Astrocyte (in vitro differentiated cells and primary cell): ENCODE results near the gene ZW10. TPM values are rescaled to one million over a fixed set of nuclear protein-coding genes. Genes with fewer than 3 reads are reported as not detected.

Experiments used
- DNase-seq: peaks from one replicate; pipeline ENCODE4 v3.0.0-alpha.2; 2010; ENCODE audit warnings: low read depth
- FAIRE-seq: peaks from 2 replicates; lab custom pipeline; 2011; peaks lifted over from hg19 to GRCh38; lab: Jason Lieb, UNC
- H2AFZ ChIP-seq: 2 replicates; pipeline ENCODE4 v1.6.0; 2012; ENCODE audit warnings: low read depth, low read length, inconsistent platforms
- H3K27ac ChIP-seq: 2 replicates; pipeline ENCODE4 v1.5.1; 2011; ENCODE audit warnings: low read depth, low read length, inconsistent platforms
- H3K27me3 ChIP-seq: 2 replicates; pipeline ENCODE4 v1.6.0; 2011; ENCODE audit warnings: low read length, inconsistent platforms; ENCODE audit not compliant: insufficient read depth
- H3K36me3 ChIP-seq: 2 replicates; pipeline ENCODE4 v1.5.1; 2011; ENCODE audit warnings: low read length, inconsistent platforms; ENCODE audit not compliant: insufficient read depth
- H3K4me1 ChIP-seq: 2 replicates; pipeline ENCODE4 v1.5.1; 2011; ENCODE audit warnings: low read length, inconsistent platforms; ENCODE audit not compliant: insufficient read depth
- H3K4me2 ChIP-seq: 2 replicates; pipeline ENCODE4 v1.6.0; 2012; ENCODE audit warnings: low read length, inconsistent platforms
- H3K4me3 ChIP-seq: 2 replicates; pipeline ENCODE4 v1.5.1; 2011; ENCODE audit warnings: low read depth, mild to moderate bottlenecking, low read length, inconsistent platforms; ENCODE audit not compliant: insufficient read depth
- H3K79me2 ChIP-seq: 2 replicates; pipeline ENCODE4 v1.6.0; 2012; ENCODE audit warnings: mild to moderate bottlenecking, low read length, inconsistent platforms; ENCODE audit not compliant: insufficient read depth
- H3K9ac ChIP-seq: 2 replicates; pipeline ENCODE4 v1.6.0; 2012; ENCODE audit warnings: mild to moderate bottlenecking, low read length, inconsistent platforms
- H3K9me3 ChIP-seq: 2 replicates; pipeline ENCODE4 v1.5.1; 2012; ENCODE audit warnings: low read depth, mild to moderate bottlenecking, low read length, inconsistent platforms; ENCODE audit not compliant: insufficient read depth
- H4K20me1 ChIP-seq: 2 replicates; pipeline ENCODE4 v1.6.0; 2012; ENCODE audit warnings: low read length, inconsistent platforms; ENCODE audit not compliant: insufficient read depth
- H3K27ac Mint-ChIP-seq: one replicate; pipeline ENCODE4 v1.8.0; 2021; ENCODE audit warnings: mild to moderate bottlenecking, mixed read lengths; ENCODE audit not compliant: unreplicated experiment
- H3K27me3 Mint-ChIP-seq: one replicate; pipeline ENCODE4 v1.8.0; 2021; ENCODE audit warnings: low read depth, mixed read lengths; ENCODE audit not compliant: unreplicated experiment
- H3K36me3 Mint-ChIP-seq: one replicate; pipeline ENCODE4 v1.8.0; 2021; ENCODE audit warnings: low read depth, mixed read lengths; ENCODE audit not compliant: unreplicated experiment
- H3K4me1 Mint-ChIP-seq: one replicate; pipeline ENCODE4 v1.8.0; 2021; ENCODE audit warnings: low read depth, mixed read lengths; ENCODE audit not compliant: unreplicated experiment
- H3K4me3 Mint-ChIP-seq: one replicate; pipeline ENCODE4 v1.8.0; 2021; ENCODE audit warnings: mild to moderate bottlenecking, moderate library complexity, mixed read lengths; ENCODE audit not compliant: unreplicated experiment
- H3K9me3 Mint-ChIP-seq: one replicate; pipeline ENCODE4 v1.8.0; 2021; ENCODE audit warnings: mild to moderate bottlenecking, mixed read lengths; ENCODE audit not compliant: unreplicated experiment
- EZH2 ChIP-seq: IDR thresholded peaks from 2 replicates; pipeline ENCODE4 v1.6.1; 2012; ENCODE audit warnings: mild to moderate bottlenecking, low read length, inconsistent platforms; ENCODE audit not compliant: insufficient read depth
- total RNA-seq: library from RNA; stranded (reverse); gene quantifications from 2 replicates; pipeline ENCODE4 v1.2.1, GENCODE V29; 2021
- TF ChIP-seq, protein P1 (sequence below): IDR thresholded peaks from 2 replicates; pipeline ENCODE4 v1.5.1; 2011; ENCODE audit warnings: low read depth, mild to moderate bottlenecking, inconsistent platforms, low read length, moderate library complexity; ENCODE audit not compliant: insufficient read depth

Gene ZW10
- total RNA-seq, 1 donor from 2014 or later = 17.9 TPM

DNA sequence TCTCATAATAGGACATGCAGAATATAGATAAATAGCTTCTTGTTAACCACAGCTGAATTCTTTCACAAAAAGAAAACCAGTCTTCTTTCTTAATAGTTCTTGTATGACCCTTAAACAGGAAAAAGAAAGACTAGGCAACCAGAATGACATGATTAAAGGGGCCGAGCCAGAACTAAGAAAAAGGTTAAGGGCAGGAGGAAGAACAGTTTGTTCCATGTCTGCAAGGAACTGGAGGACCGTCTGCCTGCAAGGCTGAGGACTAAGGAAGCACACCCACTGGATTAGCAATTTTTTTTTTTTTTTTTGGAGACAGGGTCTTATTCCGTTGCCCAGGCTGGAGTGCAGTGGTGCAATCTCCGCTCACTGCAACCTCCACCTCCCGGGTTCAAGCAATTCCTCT is 41.4 kb downstream of the ZW10 start:
- no peaks in the 10 kb centered on the region for H3K9me3 Mint-ChIP-seq
- no peaks in the 10 kb centered on the region for H3K27me3 Mint-ChIP-seq
- Histone ChIP-seq H3K4me1 (peaks cover 13% of the 10 kb centered on the region), H2AFZ (no peak overlapping the region), H3K4me2 (no peak overlapping the region), H3K9ac (no peak overlapping the region), H3K4me3 (no peak overlapping the region), H4K20me1 (no peaks in the 10 kb centered on the region), H3K27me3 (no peaks in the 10 kb centered on the region), H3K27ac (no peak overlapping the region), H3K36me3 (peaks cover 25% of the 10 kb centered on the region), H3K79me2 (no peaks in the 10 kb centered on the region), H3K9me3 (no peaks in the 10 kb centered on the region)
- H3K4me1 Mint-ChIP-seq = peaks cover 8% of the 10 kb centered on the region
- no peaks in the 10 kb centered on the region for H3K36me3 Mint-ChIP-seq
- H3K4me3 Mint-ChIP-seq = no peak overlapping the region
- no peak for TF ChIP-seq EZH2
- TF ChIP-seq, protein P1, sequence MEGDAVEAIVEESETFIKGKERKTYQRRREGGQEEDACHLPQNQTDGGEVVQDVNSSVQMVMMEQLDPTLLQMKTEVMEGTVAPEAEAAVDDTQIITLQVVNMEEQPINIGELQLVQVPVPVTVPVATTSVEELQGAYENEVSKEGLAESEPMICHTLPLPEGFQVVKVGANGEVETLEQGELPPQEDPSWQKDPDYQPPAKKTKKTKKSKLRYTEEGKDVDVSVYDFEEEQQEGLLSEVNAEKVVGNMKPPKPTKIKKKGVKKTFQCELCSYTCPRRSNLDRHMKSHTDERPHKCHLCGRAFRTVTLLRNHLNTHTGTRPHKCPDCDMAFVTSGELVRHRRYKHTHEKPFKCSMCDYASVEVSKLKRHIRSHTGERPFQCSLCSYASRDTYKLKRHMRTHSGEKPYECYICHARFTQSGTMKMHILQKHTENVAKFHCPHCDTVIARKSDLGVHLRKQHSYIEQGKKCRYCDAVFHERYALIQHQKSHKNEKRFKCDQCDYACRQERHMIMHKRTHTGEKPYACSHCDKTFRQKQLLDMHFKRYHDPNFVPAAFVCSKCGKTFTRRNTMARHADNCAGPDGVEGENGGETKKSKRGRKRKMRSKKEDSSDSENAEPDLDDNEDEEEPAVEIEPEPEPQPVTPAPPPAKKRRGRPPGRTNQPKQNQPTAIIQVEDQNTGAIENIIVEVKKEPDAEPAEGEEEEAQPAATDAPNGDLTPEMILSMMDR = no peak
- DNase-seq (peak; percentile 13), FAIRE-seq (no peak)
- H3K27ac Mint-ChIP-seq = no peak overlapping the region

DNA sequence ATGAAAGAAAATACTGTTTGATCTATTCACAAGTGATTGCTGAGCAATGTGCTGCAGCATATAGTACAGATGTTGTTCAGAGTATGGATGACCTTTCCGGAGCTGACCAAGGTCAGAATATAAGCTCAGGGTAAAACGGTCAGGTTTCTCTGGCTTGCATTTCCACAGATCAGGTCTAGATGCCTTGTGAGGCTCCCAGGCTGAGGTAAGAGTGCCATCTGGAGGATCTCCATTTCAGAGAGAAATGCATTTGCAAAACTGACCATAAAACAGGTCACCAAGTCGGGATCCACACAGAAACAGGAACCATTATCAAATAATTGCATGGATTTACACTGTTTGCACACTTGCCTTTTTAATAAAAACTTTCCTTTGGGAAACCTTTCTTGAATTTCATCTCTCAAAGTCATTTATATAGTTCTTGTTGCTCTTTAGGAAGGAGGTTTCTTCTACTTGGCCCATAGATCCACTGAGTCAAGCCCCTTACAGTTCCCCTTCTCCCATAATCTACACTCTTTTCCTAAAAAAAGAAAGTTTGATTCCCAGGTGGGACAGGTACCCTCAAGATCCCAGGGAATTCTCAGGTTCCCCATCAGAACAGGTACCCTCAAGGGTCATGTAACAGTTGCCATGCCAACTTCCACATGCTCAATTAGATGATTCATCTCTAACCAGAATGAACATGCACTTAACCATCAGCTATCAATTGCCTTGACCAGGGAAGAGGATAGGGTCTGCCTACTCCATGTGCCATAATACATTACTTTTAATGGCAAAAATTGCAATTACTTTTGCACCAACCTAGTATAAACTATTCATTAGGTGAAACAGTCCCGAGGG is 42.4 kb downstream of the ZW10 start:
- FAIRE-seq = peak; percentile 84
- Histone ChIP-seq H3K4me2 (no peak overlapping the region), H3K9me3 (no peaks in the 10 kb centered on the region), H3K79me2 (no peaks in the 10 kb centered on the region), H3K9ac (no peak overlapping the region), H2AFZ (no peak overlapping the region), H3K27me3 (no peaks in the 10 kb centered on the region), H3K27ac (no peak overlapping the region), H3K36me3 (peaks cover 17% of the 10 kb centered on the region), H4K20me1 (no peaks in the 10 kb centered on the region), H3K4me3 (no peak overlapping the region), H3K4me1 (peaks cover 13% of the 10 kb centered on the region)
- Mint-ChIP-seq H3K27ac (no peak overlapping the region), H3K9me3 (no peaks in the 10 kb centered on the region), H3K27me3 (no peaks in the 10 kb centered on the region), H3K4me3 (no peak overlapping the region), H3K4me1 (peaks cover 8% of the 10 kb centered on the region), H3K36me3 (no peaks in the 10 kb centered on the region)
- TF ChIP-seq, protein P1 = peak; percentile 71
- no peak for TF ChIP-seq EZH2
- peak; percentile 39 for DNase-seq

DNA sequence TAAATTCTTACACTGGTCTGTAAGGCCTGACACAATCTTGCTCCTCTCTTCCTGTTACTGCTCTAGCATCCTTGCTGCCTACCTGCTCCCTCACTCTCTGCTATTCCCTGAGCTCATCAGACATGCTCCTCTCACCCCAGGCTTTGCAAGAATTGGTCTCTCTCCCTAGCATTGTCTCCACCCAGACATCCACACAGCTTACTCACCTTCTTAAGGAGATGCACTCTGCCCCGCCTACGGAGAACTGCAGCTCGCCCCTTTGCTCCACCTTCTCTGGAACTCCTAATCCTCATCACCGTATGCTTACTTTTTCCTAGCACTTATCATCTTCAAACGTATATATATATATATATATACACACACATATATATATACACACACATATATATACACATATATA is 44.0 kb downstream of the ZW10 start:
- no peak overlapping the region for H3K4me3 Mint-ChIP-seq
- H3K27me3 ChIP-seq = no peaks in the 10 kb centered on the region
- no peak for TF ChIP-seq EZH2
- TF ChIP-seq, protein P1 = no peak
- H3K36me3 ChIP-seq = peaks cover 5% of the 10 kb centered on the region
- no peaks in the 10 kb centered on the region for H3K9me3 ChIP-seq
- H3K36me3 Mint-ChIP-seq = no peaks in the 10 kb centered on the region
- H2AFZ ChIP-seq = no peak overlapping the region
- no peak overlapping the region for H3K4me3 ChIP-seq
- H3K27ac ChIP-seq = no peak overlapping the region
- H3K9ac ChIP-seq = no peak overlapping the region
- no peaks in the 10 kb centered on the region for H4K20me1 ChIP-seq
- FAIRE-seq = no peak
- no peak overlapping the region for H3K4me2 ChIP-seq
- peaks cover 8% of the 10 kb centered on the region for H3K4me1 Mint-ChIP-seq
- DNase-seq = no peak
- no peaks in the 10 kb centered on the region for H3K79me2 ChIP-seq
- H3K4me1 ChIP-seq = peaks cover 13% of the 10 kb centered on the region
- no peaks in the 10 kb centered on the region for H3K9me3 Mint-ChIP-seq
- no peaks in the 10 kb centered on the region for H3K27me3 Mint-ChIP-seq
- no peak overlapping the region for H3K27ac Mint-ChIP-seq
